ENCODE data around the gene WNK2.

- TF ChIP-seq POLR2A (IDR thresholded peaks at IDR 0.05; ENCODE audit: low read depth, low read length) (no peak), TAF1 (IDR thresholded peaks at IDR 0.05; ENCODE audit: low read depth, low read length) (no peak), POLR2AphosphoS5 (IDR thresholded peaks at IDR 0.05; ENCODE audit: low read depth, low read length) (no peak), SPI1 (IDR thresholded peaks at IDR 0.05; ENCODE audit: low read depth, low read length) (no peak)
Observed at GRCh38 chr9:93190656-93191353, 6.9 kb downstream of the WNK2 start.
